ENCODE data around the gene SYT9.
"Not testable (repeated sequence)": the region's sequence is repeated elsewhere in the genome, so short reads cannot be mapped to it uniquely, and the experiment has no call there.

SYT9 gene

GRCh38 chr11:7506243-7506642 lies 254.5 kb downstream of the SYT9 start:
- no peak for DNase-seq (ENCODE audit: low read depth in 2 of 2)

DNA sequence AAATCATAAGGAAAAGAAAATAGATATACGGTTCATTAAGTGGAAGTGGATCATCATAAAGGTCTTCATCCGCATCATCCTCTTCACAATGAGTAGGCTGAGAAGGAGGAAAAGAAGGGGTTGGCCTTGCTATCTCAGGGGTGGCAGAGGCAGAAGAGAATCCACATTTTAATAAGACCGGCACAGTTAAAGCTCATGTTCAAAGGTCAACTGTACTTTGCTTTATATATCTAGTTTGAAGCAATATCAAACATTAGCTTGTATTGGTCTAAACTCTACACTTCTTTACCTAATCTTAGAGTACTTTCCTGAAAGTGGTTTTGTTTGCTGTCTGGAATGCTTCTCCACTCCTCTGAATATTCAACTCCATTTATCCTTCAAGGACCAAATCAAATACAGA lies 256.4 kb downstream of the SYT9 start:
- DNase-seq (ENCODE audit: low read depth in 2 of 2), result no peak

DNA sequence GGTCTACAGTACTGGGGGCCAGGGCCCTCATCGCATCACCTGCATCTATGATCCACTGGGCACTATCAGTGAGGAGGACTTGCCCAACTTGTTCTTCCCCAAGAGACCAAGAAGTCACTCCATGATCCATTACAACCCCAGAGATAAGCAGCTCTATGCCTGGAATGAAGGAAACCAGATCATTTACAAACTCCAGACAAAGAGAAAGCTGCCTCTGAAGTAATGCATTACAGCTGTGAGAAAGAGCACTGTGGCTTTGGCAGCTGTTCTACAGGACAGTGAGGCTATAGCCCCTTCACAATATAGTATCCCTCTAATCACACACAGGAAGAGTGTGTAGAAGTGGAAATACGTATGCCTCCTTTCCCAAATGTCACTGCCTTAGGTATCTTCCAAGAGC lies 258.3 kb downstream of the SYT9 start:
- no peak for DNase-seq (ENCODE audit: low read depth in 2 of 2)

DNA sequence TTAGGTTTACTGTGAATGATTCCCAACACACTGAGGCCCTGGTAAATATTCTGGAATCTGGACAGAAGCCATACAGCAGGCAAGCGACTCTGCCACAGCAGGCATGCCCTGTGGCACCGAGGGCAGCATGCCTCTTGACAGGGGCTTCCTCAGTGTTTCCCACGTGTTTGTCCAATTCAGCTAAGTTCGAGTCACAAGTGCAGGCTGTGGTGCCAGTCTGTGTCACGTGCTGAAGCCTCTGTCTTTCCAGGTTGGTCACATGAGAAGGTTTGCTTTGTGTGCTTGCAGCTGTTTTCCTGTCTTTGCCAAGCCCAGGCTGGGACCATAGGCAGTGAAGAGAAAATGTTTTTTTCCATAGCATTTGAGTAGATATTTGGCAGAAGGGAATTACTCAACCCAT lies 259.7 kb downstream of the SYT9 start:
- no peak for DNase-seq (ENCODE audit: low read depth in 2 of 2)

DNA sequence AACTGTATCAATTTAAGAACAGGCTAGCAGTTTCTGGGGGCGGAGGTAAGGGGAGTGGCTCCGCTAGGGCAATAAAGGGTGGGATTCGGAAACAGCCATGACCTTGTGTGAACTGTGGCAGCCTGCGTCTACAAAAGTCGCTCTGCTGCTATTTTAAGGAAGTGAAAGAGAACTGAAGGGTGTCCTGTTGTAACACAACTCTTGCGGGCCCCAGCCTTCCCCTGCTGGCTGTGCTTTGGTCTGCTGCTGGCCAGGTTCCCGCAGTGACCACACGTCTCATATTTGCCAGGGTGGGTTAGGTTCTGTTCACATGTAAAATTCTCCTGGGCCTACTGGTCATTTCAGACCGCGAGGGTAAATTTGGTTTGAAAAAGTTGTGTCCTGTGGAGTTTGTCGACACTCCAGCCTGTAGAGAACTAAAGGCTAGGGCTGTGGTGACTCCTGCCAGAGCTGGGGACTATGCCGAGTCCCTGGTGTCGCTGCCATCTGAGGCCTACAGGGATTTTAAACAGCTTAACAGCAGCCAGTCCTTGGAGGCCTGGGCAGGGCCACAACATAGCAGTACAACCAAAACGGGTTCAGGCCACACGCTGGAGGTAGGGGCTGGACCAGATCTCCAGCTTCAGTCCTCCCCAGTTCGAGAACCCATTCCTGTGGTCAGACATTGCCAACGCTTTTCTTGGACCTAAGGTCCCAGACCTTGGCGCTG lies 261.0 kb downstream of the SYT9 start:
- peak in 1 of 2 donors; percentile 4 for DNase-seq (ENCODE audit: low read depth in 2 of 2)

DNA sequence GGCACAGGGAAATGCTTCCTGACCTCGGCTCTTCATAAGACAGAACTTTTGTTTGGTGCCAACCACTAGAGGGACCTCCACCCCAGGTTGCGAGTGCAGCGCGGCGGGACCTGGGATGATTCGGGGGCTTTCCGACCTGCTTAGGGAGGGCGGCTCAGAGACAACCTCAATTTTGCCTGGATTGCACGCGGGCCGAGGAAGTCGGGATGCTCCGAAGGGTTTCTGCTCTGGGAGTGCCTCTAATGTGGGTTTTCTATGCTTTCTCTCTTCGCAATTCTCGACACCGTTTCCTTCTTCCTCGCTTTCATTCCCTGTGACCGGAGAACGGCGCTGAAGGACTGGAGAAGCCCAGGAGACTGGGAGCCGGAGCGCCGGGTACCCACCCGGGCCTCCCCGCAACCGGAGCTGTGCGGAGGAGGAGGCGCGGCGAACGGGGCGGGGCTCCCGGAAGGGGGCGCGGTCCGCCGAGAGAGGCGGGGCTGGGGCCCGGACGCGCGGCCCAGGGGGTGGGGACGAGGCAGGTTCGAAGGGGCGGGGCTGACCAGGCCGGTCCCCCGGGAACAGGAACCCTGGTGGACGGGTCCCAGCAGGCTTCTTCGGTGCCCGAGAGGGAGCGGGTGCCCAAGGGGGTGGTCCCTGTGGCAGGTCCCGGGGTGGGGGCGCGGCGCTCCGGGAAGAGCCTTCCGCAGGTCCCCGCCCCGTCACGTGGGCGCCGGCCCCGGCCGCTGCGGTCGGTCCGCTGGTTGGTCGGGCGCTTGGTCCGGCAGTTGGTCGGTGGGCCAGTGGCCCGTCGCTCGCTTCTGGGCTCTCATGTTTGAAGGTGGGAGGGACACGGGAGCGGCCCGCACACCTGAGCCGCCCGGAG lies 261.8 kb downstream of the SYT9 start, which contains the start of gene PPFIBP2:
PPFIBP2 (plus strand) TSS at position 766 of the 865 bp plus-strand sequence. CDS start 35,477 bp downstream, outside the sequence.
- DNase-seq (ENCODE audit: low read depth in 2 of 2), result peak; percentile 71

GRCh38 chr11:7514099-7514591 lies 262.4 kb downstream of the SYT9 start:
- no peak for DNase-seq (ENCODE audit: low read depth in 2 of 2)

DNA sequence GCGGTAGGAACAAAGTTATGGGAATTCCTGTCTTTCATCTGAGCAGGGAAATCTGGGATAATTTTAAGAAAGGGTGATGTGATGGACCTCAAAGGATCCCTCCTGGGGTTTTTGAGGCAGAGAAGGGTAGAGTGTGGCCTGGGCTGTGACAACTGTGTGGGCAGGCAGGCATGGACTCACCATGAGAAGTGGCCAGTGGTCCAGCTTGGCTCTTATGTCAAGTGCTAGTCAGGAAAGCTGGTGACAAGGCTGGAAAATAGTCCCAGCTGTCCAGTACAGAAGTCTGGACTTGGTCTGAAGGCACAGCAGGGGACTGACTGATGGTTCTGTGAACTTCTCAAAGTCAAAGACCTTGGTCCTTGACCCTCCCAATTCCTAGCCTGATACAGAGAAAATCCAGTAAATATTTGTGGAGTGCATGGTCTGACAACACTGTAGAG lies 263.8 kb downstream of the SYT9 start:
- no peak for DNase-seq (ENCODE audit: low read depth in 2 of 2)

- DNase-seq (ENCODE audit: low read depth in 2 of 2), result peak in 1 of 2 donors; percentile 13
Measured at GRCh38 chr11:7516475-7516874, 264.8 kb downstream of the SYT9 start.

- DNase-seq (ENCODE audit: low read depth in 2 of 2), result not testable (repeated sequence)
Measured at GRCh38 chr11:7517743-7518142, 266.0 kb downstream of the SYT9 start.
